A673 (cell line): Measurements from ENCODE around the gene DPYSL5.

Experiments
- EZH2 ChIP-seq: fragments of 200-600 bp; sonication (generic); IDR thresholded peaks from 2 replicates; pipeline ENCODE4 v1.6.1; 2017; ENCODE audit warnings: borderline replicate concordance, low read depth, mild to moderate bottlenecking, mixed read lengths, antibody characterized with exemption, low read length; ENCODE audit not compliant: poor library complexity, severe bottlenecking
- TF ChIP-seq, protein P1 (sequence below): fragments of 300-800, 200-600 bp; sonication (generic); conservative IDR thresholded peaks from 2 replicates; pipeline ENCODE4 v1.5.1; 2017; ENCODE audit warnings: low read depth, mild to moderate bottlenecking, antibody characterized with exemption, low read length, moderate library complexity, mixed read lengths

DNA sequence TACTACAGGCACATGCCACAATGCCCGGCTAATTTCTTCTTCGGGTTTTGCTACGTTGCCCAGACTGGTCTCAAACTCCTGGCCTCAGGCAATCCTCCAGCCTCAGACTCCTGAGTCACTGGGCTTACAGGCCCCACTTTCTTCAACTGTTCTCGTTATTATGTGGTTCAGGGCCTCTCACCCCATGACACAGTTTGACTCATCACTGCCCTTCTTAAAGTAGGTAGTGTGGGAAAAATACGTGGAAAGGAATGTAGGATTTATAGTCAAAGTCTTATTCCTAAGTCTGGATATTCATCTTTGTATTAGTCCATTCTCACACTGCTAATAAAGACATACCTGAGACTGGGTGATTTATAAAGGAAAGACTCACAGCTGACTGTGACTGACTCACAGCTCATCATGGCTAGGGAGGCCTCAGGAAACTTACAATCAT lies 42.7 kb upstream of the DPYSL5 start:
- TF ChIP-seq, protein P1, sequence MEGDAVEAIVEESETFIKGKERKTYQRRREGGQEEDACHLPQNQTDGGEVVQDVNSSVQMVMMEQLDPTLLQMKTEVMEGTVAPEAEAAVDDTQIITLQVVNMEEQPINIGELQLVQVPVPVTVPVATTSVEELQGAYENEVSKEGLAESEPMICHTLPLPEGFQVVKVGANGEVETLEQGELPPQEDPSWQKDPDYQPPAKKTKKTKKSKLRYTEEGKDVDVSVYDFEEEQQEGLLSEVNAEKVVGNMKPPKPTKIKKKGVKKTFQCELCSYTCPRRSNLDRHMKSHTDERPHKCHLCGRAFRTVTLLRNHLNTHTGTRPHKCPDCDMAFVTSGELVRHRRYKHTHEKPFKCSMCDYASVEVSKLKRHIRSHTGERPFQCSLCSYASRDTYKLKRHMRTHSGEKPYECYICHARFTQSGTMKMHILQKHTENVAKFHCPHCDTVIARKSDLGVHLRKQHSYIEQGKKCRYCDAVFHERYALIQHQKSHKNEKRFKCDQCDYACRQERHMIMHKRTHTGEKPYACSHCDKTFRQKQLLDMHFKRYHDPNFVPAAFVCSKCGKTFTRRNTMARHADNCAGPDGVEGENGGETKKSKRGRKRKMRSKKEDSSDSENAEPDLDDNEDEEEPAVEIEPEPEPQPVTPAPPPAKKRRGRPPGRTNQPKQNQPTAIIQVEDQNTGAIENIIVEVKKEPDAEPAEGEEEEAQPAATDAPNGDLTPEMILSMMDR: no peak
- no peak for TF ChIP-seq EZH2
